ENCODE measurements around the gene LRRFIP2.

The LRRFIP2 gene

DNA sequence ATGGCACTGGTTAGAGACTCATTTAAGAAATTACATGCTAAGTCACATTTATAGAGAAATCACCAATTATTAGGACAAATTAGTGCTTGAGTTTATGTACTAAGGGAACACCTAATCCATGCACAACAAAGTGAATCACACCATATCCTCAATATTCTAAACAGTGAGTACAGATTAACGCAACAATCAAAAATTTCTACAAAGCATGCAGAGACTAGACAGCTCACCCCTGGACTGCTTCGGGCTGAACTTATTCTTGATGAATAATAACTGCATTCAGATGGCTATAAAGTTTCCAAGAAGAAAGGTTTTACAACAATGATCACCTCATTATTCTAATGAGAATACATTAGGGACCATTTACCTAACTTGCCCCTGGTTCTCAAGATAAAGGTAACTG, 66.5 kb downstream of the LRRFIP2 start:
- Histone ChIP-seq H3K4me3 (ENCODE audit: low read depth, low read length) (no peak overlapping the region), H3K4me1 (ENCODE audit: control insufficient read depth, insufficient read depth, low read length) (peaks cover 2% of the 10 kb centered on the region; the same call in 1 of the 2 replicates), H3K36me3 (ENCODE audit: control insufficient read depth in 2 of 2, insufficient read depth in 1 of 2, low read length in 2 of 2) (no peaks in the 10 kb centered on the region), H3K9me3 (ENCODE audit: control insufficient read depth, insufficient read depth, low read depth, low read length) (no peaks in the 10 kb centered on the region), H3K27ac (ENCODE audit: extremely low read depth, low read depth, low read length) (no peak overlapping the region)
- no peak for TF ChIP-seq ZNF202 (tag by site-specific recombination; IDR thresholded peaks at IDR 0.05; ENCODE audit: borderline replicate concordance)
- no peak for TF ChIP-seq ZNF510 (tag by site-specific recombination; IDR thresholded peaks at IDR 0.05; ENCODE audit: insufficient replicate concordance)
- no peak for TF ChIP-seq ZNF155 (tag by site-specific recombination; IDR thresholded peaks at IDR 0.05)
- no peak for TF ChIP-seq GLIS1 (tag by site-specific recombination; IDR thresholded peaks at IDR 0.05)
- TF ChIP-seq ZSCAN16 (tag by site-specific recombination; IDR thresholded peaks at IDR 0.05) = no peak
- no peak for TF ChIP-seq ZNF639 (tag by site-specific recombination; IDR thresholded peaks at IDR 0.05)
- TF ChIP-seq ZNF623 (tag by site-specific recombination; IDR thresholded peaks at IDR 0.05) = no peak
- POLR2A ChIA-PET = no interaction called here
- CTCF ChIA-PET = interaction anchor here (0.7 kb wide), 1 partner anchor 14 kb away, joined by 3 read pairs; no protein-coding TSS in a partner anchor

GRCh38 chr3:37103103-37103808, 71.1 kb downstream of the LRRFIP2 start:
- no peak overlapping the region for H3K4me3 ChIP-seq (ENCODE audit: low read depth, low read length)
- CTCF ChIA-PET = interaction anchor here (0.6 kb wide), 1 partner anchor 9 kb away, joined by 3 read pairs; no protein-coding TSS in a partner anchor

GRCh38 chr3:37100411-37100810, 74.0 kb downstream of the LRRFIP2 start:
- CTCF ChIA-PET = interaction anchor here (0.6 kb wide), 1 partner anchor 371 kb away, joined by 3 read pairs; no protein-coding TSS in a partner anchor
- H3K27ac ChIP-seq (ENCODE audit: extremely low read depth, low read depth, low read length) = no peak overlapping the region
- H3K36me3 ChIP-seq (ENCODE audit: control insufficient read depth in 2 of 2, insufficient read depth in 1 of 2, low read length in 2 of 2) = no peaks in the 10 kb centered on the region
- TF ChIP-seq ZNF48 (tag by site-specific recombination; IDR thresholded peaks at IDR 0.05) (no peak), ZNF433 (tag by site-specific recombination; IDR thresholded peaks at IDR 0.05; ENCODE audit: low read depth) (no peak), ZNF223 (tag by site-specific recombination; IDR thresholded peaks at IDR 0.05) (no peak), ZNF585B (tag by site-specific recombination; IDR thresholded peaks at IDR 0.05) (no peak), GLI4 (tag by site-specific recombination; IDR thresholded peaks at IDR 0.05) (no peak), SP7 (tag by site-specific recombination; IDR thresholded peaks at IDR 0.05) (no peak), ZNF324 (tag by site-specific recombination; IDR thresholded peaks at IDR 0.05) (no peak), ZNF629 (tag by site-specific recombination; IDR thresholded peaks at IDR 0.05) (no peak), ZNF184 (tag by site-specific recombination; IDR thresholded peaks at IDR 0.05) (no peak), ZNF175 (tag by site-specific recombination; IDR thresholded peaks at IDR 0.05) (no peak)
- POLR2A ChIA-PET = no interaction called here
- no peak overlapping the region for H3K4me3 ChIP-seq (ENCODE audit: low read depth, low read length)
- no peaks in the 10 kb centered on the region for H3K4me1 ChIP-seq (ENCODE audit: control insufficient read depth, insufficient read depth, low read length)
- no peaks in the 10 kb centered on the region for H3K9me3 ChIP-seq (ENCODE audit: control insufficient read depth, insufficient read depth, low read depth, low read length)

More at GRCh38 chr3:37103103-37103808, 71.1 kb downstream of the LRRFIP2 start:
- TF ChIP-seq ZNF2 (tag by site-specific recombination; IDR thresholded peaks at IDR 0.05) (no peak), RBAK (tag by site-specific recombination; IDR thresholded peaks at IDR 0.05) (no peak), ZNF423 (tag by site-specific recombination; IDR thresholded peaks at IDR 0.05) (no peak), ZNF184 (tag by site-specific recombination; IDR thresholded peaks at IDR 0.05) (no peak), ZNF433 (tag by site-specific recombination; IDR thresholded peaks at IDR 0.05; ENCODE audit: low read depth) (no peak), TRIM28 (IDR thresholded peaks at IDR 0.05; ENCODE audit: borderline replicate concordance, low read length) (no peak), ZNF830 (tag by site-specific recombination; IDR thresholded peaks at IDR 0.05; ENCODE audit: low read depth) (no peak), ZNF596 (tag by site-specific recombination; IDR thresholded peaks at IDR 0.05) (no peak), GFI1B (tag by site-specific recombination; IDR thresholded peaks at IDR 0.05) (no peak), ZNF132 (tag by site-specific recombination; IDR thresholded peaks at IDR 0.05; ENCODE audit: borderline replicate concordance) (no peak), ZNF404 (tag by site-specific recombination; IDR thresholded peaks at IDR 0.05) (no peak), ZNF529 (tag by site-specific recombination; IDR thresholded peaks at IDR 0.05; ENCODE audit: insufficient replicate concordance) (no peak)
- TF ChIP-seq, protein P1, sequence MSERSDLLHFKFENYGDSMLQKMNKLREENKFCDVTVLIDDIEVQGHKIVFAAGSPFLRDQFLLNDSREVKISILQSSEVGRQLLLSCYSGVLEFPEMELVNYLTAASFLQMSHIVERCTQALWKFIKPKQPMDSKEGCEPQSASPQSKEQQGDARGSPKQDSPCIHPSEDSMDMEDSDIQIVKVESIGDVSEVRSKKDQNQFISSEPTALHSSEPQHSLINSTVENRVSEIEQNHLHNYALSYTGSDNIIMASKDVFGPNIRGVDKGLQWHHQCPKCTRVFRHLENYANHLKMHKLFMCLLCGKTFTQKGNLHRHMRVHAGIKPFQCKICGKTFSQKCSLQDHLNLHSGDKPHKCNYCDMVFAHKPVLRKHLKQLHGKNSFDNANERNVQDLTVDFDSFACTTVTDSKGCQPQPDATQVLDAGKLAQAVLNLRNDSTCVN (tag by site-specific recombination; optimal IDR thresholded peaks at IDR 0.05) = no peak
- H3K36me3 ChIP-seq (ENCODE audit: control insufficient read depth in 2 of 2, insufficient read depth in 1 of 2, low read length in 2 of 2) = no peaks in the 10 kb centered on the region
- H3K4me1 ChIP-seq (ENCODE audit: control insufficient read depth, insufficient read depth, low read length) = no peaks in the 10 kb centered on the region
- no peak overlapping the region for H3K27ac ChIP-seq (ENCODE audit: extremely low read depth, low read depth, low read length)
- no peaks in the 10 kb centered on the region for H3K9me3 ChIP-seq (ENCODE audit: control insufficient read depth, insufficient read depth, low read depth, low read length)
- POLR2A ChIA-PET = no interaction called here

All from HEK293 (cell line).